Measurements from ENCODE around the gene VPS18. TPM values are rescaled to one million over a fixed set of nuclear protein-coding genes. Genes with fewer than 3 reads are reported as not detected.

Gene VPS18
- total RNA-seq, 1 donor from 2014 or later = 67.2 TPM

Other genes with a start within 250 kb of the VPS18 start
- 4.8 and 10.7 TPM in 2 replicates for gene RAD51, start 199.3 kb upstream of the VPS18 start, total RNA-seq
- 31.0 and 46.1 TPM in 2 replicates for gene RMDN3, start 139.2 kb upstream of the VPS18 start, total RNA-seq
- 29.5 and 30.6 TPM in 2 replicates for gene GCHFR, start 130.4 kb upstream of the VPS18 start, total RNA-seq
- 1.0 and 2.1 TPM in 2 replicates for gene C15orf62, start 124.5 kb upstream of the VPS18 start, total RNA-seq
- 32.3 and 47.5 TPM in 2 replicates for gene ZFYVE19, start 87.4 kb upstream of the VPS18 start, total RNA-seq
- gene DNAJC17, start 87.0 kb upstream of the VPS18 start, total RNA-seq = 21.6 and 61.4 TPM in 2 replicates
- not detected in 2 replicates for gene PPP1R14D, start 65.7 kb upstream of the VPS18 start, total RNA-seq
- 1.2 and 3.7 TPM in 2 replicates for gene SPINT1, start 50.4 kb upstream of the VPS18 start, total RNA-seq
- gene RHOV, start 20.2 kb upstream of the VPS18 start, total RNA-seq = 0.17 TPM in 1 of 2 replicates, not detected in the other
- 128 and 158 TPM in 2 replicates for gene DLL4, start 34.9 kb downstream of the VPS18 start, total RNA-seq
- gene CHAC1, start 59.0 kb downstream of the VPS18 start, total RNA-seq = 2.2 and 2.9 TPM in 2 replicates
- gene INO80, start 221.8 kb downstream of the VPS18 start, total RNA-seq = 26.2 and 40.4 TPM in 2 replicates

Measured in dermis blood vessel endothelial cell (primary cell).